ENCODE data around the gene TRIM44. TPM values are rescaled to one million over a fixed set of nuclear protein-coding genes. Genes with fewer than 3 reads are reported as not detected.
"Not testable (repeated sequence)": the region's sequence is repeated elsewhere in the genome, so short reads cannot be mapped to it uniquely, and the experiment has no call there.

The TRIM44 gene
- polyA plus RNA-seq, 3 donors: 88.7 to 95.1 (median 88.8) TPM

DNA sequence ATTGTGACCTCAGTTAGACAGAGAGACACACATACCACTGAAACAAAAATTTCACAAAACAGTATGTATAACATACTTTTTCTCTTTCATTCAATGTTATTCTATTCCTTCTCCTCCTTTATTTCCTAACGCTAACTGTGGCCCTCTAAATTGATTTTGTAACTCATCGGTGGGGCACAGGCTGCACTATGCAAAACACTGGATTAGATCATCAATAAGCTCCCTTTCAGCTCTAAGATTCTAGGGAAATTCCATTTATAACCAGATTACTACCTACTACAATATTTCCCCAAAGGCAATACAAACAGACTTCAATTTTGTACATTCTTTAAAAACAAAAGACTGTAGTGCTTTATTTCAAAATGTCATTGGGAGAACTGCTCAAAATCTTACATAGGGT is 38.3 kb upstream of the TRIM44 start:
- DNase-seq (ENCODE audit: extremely low read depth in 1 of 11, low read depth in 9 of 11, low spot score in 4 of 11): no peak

DNA sequence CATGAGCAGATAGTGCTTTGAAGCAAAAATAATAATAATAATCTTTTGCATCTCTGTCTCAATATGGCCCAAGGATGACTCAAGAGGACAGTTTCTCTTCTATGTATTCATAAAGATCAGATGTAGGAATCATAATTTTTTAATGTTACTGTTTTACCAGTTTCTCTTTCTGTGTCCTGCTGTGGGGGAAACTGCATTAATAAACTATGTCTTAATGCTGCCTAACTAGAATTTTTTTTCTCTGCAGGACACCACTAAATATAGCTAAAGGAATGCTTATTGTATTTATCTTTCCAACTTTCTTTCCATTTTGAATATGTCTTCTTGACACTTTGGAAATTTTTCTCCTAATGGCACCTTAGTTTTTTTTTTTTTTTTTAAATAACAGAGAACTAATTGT is 37.8 kb upstream of the TRIM44 start:
- no peak for DNase-seq (ENCODE audit: extremely low read depth in 1 of 11, low read depth in 9 of 11, low spot score in 4 of 11)

DNA sequence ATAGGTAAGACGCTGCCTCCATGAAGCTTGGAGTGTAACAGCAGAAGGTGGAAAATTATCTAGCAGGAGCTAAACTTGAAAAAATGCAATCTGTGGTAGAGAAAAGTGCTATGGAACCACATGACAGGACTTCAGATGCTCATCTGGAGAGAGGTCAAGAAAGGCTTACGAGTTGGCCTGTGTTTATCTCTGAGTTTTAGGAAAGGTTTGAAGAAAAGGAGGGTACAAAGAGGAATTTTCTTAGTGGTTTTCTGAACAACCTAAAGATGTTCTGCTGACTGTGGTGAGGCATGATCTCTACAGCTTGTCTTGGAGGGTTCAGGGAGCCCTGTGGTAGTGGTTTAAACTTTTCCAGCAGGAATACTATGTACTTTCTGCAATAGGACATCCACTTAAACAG is 36.1 kb upstream of the TRIM44 start:
- DNase-seq (ENCODE audit: extremely low read depth in 1 of 11, low read depth in 9 of 11, low spot score in 4 of 11): no peak

DNA sequence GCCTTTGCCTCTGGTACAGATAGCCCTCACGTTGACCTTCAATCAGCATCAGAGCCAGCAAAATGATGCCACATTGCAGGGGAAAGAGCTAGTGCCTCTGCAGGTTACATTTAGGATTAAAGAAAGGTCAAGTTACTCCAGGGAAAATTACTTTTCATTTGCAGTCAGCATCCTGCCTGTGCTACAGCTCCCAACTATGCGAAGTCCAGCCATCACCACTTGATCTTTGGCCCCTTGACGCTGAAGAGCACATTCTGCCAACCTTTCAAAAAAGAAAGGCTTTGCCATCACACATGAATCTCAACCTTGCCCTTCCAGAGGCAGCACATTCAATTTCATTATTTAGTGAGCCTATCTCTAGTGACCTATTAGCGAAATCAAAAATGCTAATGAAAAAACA is 33.1 kb upstream of the TRIM44 start:
- DNase-seq (ENCODE audit: extremely low read depth in 1 of 11, low read depth in 9 of 11, low spot score in 4 of 11): no peak

DNA sequence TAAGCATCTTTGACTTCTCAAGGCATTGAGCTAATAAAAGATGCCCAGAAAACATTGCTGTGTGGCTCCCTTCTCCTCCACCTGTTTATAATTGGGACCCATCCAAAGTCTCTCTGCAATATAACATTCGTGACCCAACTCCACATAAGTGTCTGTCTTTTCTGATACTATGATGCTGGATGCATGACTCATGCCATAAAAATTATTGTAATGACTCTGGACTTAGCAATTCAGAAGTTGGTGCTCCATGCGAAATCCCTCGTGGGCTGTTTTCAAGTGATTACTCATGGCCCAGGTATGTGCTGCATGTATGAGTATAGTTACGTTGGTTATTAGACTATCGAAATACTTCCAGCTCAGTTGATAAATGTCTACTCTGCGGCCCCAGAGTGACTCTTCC is 32.7 kb upstream of the TRIM44 start:
- DNase-seq (ENCODE audit: extremely low read depth in 1 of 11, low read depth in 9 of 11, low spot score in 4 of 11): no peak

DNA sequence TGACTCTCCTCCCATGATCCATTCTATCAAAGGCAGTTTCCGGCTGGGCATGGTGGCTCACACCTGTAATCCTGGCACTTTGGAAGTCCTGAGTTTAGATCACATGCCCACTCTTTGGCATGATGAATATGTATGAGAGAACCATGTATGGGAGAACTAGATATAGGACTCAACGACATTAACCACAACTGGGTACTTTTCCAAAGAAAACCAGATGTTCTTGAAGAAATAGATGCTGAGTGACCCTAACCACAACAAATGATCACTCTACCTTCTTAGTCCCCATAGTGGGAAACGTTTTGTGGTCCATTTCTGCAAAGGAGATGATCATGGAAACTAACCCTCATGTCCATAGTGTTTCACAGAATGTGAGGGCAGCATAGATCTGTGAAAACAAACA is 30.7 kb upstream of the TRIM44 start:
- DNase-seq (ENCODE audit: extremely low read depth in 1 of 11, low read depth in 9 of 11, low spot score in 4 of 11): no peak

DNA sequence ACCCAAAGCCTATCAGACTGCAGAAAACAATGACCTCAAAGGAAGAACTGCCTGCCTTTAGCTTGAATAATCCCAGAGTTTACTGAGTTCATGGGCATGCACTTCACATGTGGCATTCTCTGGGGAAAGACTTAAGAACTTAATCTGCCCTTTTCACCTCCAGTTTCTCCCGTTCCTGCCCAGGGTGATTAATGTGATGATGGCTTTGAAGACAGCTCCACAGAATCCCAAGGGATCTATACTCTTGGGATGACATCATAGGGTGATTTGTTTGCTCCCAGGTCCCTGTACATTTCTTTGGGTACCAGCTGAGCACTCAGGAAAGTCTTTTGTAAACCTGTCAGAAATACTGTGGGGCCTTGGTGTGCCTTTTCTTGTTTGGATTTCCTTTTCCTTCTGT is 30.3 kb upstream of the TRIM44 start:
- DNase-seq (ENCODE audit: extremely low read depth in 1 of 11, low read depth in 9 of 11, low spot score in 4 of 11): no peak

DNA sequence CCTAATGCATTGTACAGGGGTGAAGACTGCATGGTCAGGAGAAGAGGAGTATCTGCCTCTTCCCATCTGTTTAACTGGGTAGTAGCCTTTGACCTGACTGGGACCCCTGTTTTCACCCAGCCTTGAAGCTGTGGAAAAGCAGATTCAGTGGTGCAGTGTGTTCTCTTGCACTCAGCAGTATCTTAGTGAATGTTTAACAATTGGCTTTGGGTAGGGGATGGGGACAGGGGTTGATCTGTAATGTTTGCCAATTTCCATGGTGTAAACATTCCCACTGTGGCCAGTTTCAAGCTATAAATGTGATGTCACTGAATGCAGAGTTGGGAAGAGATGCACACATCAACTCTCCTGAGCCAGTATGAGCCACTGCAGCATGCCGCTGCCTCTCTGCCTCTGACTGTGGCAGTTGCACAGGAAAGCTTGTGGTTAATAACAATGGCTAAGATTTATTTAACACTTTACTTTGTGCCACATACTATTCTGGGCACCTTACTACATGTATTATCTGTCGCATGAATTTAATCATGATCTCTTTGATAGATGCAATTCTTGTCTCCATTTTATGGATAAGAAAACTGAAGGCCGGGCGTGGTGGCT is 28.6 kb upstream of the TRIM44 start:
- DNase-seq (ENCODE audit: extremely low read depth in 1 of 11, low read depth in 9 of 11, low spot score in 4 of 11): no peak

DNA sequence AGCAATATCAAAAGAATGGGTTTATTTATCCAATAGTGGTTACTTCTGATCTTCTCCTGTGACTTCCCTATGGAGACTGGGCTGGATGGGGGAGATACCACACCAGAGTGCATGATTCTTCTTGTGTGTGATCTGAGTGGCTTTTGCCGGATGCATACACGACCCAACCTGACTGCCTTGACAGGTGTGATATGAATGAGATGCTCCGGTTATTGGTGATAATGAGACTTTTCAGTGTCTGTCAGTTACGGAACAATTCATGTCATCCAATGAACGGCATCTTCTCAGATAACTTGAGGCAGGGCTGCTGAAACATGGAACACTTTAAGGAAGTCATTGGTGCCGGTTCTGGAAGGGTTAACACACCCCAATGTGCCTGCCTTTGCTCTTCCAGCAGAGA is 26.6 kb upstream of the TRIM44 start:
- DNase-seq (ENCODE audit: extremely low read depth in 1 of 11, low read depth in 9 of 11, low spot score in 4 of 11): no peak

DNA sequence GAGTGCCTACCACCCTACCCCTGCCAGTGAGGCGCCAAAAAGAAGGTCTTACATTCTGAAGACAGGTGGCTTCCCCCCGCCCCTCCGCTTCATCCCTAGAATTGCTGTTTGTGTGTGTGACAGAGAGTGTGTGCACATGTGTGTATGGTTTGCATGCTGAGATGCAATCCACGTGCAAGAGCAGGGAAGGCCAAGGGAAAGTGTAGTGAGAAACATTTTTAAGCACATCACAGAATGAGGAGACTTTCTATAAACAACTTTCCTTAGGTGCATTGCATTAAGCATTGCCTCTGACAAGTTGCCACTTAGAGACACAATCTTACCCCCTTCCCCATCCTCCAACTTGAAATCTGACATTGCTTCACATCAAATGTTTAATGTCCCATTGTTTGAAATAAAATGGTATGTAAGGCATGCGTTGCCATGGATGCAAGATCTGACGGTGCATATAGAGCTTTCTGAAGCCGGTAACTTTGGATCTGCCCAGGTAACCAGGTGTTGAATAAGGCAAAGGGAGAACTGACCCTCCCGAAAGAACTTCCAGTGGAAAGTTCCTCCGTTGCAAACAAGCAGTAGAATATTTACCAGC is 22.9 kb upstream of the TRIM44 start:
- no peak for DNase-seq (ENCODE audit: extremely low read depth in 1 of 11, low read depth in 9 of 11, low spot score in 4 of 11)

DNA sequence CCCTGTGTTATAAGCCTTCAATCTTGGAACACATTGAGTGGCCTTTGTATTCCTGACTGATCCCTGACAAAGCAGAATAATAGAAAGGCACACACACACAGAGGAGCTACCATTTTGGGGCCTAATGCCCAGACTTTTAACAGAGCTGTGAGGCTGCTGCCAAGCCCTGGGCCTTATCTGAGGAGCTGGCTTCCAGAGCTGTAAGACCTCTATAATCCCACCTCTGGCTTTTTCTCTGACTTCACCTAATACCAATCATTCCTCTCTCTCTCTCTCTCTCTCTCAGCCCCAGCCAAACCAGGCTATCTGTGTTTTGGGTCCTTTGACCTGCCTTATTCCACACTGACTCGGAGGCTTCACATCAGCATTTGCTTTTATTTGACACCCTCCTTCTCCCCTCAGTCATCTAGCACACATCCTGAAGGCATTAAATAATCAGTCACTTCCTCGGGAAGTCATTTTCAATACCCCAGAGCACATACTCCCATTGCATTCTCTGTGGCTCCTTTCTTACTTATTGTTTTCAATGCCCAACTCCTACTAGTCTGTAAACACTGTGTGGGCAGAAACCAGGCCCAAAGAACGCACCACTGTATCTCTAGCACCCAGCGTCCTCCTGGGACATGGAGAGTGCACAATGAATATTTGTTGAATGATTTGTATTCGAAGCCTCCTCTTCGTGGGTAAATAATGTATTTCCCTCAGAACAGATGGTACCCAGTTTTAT is 21.2 kb upstream of the TRIM44 start:
- no peak for DNase-seq (ENCODE audit: extremely low read depth in 1 of 11, low read depth in 9 of 11, low spot score in 4 of 11)

DNA sequence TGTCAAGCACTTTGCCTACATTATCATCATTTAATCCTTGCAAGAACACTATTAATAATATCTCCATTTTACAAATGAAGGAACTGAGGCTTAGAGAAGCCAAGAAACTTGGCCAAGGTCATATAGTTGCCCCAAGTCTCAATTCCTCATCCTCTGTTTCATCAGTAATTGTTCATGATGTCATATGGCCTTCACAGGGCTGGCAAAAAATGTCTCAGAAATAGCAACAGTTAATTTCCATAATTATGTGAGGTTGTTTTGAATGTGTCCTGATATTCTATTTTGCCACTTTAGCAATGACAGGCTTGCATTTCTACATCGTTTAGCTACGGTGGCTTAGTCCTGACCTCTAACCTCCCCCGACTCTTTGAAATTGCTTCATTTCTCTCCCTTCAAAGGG is 20.6 kb upstream of the TRIM44 start:
- DNase-seq (ENCODE audit: extremely low read depth in 1 of 11, low read depth in 9 of 11, low spot score in 4 of 11): no peak

DNA sequence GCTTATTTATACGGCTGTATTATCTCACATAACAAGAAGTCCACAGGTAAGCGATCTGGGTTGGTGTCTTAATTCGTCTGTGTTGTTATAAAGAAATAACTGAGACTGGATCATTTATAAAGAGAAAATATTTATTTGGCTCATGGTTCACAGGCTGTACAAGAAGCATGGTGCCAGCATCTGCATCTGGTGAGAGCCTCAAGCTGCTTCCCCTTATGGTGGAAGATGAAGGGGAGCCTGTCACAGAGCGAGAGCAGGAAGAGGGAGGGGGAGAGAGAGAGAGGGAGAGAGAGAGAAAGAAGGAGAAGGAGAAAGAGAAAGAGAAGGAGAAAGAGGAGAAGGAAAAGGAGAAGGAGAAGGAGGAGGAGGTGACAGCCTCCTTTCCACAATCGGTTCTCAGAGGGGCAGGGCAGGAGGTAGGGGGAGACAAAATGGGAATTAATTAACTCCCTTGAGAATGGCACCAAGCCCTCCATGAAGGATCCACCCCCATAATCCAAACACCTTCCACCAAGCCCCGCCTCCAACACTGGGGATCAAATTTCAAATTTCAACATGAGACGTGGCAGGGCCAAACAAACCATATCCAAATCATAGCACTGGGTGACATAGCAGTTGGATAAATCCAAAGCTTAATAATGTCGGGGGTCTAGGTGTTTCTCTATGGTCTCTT is 15.0 kb upstream of the TRIM44 start:
- DNase-seq (ENCODE audit: extremely low read depth in 1 of 11, low read depth in 9 of 11, low spot score in 4 of 11): no peak

DNA sequence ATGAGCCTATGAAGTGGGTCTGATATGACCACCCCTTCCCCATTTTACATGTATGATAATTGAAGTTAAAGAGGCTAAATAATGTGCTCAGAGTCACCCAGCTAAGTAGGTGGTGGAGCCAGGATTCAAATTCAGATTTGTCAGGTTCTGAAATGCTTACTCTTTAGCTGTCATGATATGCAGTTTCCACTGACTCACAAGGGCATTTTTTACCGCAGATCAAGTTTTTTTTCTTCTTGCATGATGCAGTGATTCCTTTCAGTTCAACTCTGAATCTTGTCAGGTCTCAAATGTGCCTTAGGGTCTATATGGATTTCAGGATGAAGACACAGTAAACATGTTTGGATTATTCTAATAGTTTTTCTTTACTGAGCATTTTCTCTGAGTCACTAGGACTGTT is 12.6 kb upstream of the TRIM44 start:
- DNase-seq (ENCODE audit: extremely low read depth in 1 of 11, low read depth in 9 of 11, low spot score in 4 of 11): no peak

DNA sequence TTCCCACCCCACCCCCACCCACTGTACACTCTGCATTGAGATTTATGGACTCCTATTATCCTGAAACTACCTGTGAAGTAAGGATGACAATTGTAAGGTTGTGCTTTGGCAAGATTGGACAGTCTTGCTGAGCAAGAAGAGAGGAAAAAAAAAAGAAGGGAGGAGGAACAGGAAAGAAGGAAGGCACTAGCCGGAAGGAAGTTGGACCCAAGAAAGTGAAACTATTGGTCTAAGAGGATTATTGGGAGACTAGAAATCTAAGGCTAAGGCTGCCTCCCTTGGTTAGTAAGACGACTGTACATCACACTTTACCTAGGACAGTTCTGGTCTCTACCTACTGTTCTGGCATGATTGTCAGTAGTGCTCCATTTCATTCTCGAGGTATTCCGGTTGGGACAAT is 12.1 kb upstream of the TRIM44 start:
- no peak for DNase-seq (ENCODE audit: extremely low read depth in 1 of 11, low read depth in 9 of 11, low spot score in 4 of 11)

DNA sequence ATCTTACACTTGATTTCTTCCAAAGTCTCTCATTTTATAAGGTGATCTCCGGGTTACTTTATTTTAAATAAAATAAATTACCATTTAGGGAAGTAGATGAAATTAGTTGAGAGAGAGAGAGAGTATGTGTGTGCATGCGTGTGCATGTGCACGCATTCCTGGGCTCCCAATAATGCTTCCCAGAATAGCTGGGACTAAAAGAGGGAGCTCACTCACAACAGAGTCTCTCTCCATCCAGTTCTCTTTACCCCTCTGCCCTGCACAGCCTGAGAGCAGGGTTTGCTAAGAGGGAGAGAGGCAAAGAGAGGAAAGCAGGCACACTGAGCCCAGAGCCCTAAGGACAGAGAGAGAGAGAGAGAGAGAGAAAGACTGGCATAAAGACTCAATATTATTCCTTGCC is 11.3 kb upstream of the TRIM44 start:
- DNase-seq (ENCODE audit: extremely low read depth in 1 of 11, low read depth in 9 of 11, low spot score in 4 of 11): no peak

DNA sequence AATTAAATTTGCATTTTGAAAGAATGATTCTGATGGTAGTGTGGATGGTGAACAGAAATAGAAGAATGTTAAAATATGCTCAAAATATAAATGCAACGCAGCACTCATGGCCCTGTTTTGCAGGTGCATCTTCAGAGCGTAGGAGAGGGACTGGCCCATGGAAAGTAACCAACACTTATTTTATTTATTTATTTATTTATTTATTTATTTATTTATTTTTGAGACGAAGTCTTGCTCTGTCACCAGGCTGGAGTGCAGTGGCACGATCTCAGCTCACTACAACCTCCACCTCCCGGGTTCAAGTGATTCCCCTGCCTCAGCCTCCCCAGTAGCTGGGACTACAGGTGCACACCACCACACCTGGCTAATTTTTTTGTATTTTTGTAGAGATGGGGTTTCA is 9.8 kb upstream of the TRIM44 start:
- DNase-seq (ENCODE audit: extremely low read depth in 1 of 11, low read depth in 9 of 11, low spot score in 4 of 11): not testable (repeated sequence)

DNA sequence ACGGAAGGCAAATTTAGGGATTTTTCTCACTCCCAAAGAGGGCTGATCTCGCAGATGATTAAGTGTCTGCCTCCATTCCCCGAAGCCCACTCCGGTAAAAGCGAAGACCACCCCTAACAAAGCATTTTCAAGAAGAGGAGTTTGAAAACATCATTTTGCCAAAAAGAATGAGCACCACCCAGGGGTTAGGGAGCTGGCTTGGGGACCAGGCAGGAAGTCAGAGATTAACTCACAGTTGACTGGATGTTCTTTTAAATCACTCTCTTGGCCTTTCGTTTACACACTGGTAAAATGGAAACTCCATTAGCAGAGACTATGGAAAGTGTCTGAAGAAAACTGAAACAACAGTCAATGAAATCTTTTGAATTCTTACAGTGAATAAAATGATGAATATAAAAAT is 7.9 kb upstream of the TRIM44 start:
- no peak for DNase-seq (ENCODE audit: extremely low read depth in 1 of 11, low read depth in 9 of 11, low spot score in 4 of 11)

DNA sequence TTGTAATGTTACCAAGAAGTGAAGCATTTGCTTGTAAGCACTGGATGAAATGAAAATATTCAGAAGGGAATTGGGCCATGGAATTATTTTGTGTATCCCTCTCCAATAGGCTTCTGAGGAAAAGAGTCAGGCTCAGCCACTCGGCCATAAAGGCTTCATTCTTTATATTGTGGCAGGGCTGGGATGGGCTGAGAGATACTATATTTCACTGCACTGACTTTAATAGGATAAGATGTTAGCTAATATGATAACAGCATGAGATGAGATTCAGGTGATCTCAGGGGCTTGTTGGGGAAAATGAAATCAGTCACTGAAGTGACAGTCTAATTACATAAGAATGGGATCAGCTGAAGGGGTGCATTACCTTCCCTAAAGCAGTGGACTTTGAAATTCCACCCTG is 7.3 kb upstream of the TRIM44 start:
- no peak for DNase-seq (ENCODE audit: extremely low read depth in 1 of 11, low read depth in 9 of 11, low spot score in 4 of 11)

DNA sequence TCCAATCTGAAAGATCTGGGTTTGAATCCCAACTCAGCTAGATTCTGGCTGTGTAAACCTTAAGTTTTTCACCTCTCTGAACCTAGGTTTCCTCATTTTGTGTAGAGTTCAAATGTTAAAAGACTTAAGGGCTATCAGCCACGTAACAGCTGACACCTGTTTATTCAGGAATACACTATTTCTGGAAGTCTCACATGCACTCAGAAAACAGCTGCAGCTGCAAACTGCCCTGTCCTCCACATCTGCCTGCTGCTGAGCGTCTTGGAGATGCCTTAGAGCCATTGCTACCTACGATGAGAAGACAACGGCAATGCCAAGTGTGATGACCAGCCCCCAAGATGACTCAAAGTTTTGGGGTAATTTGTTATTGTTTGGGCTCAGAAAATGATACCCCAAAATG is 6.7 kb upstream of the TRIM44 start:
- DNase-seq (ENCODE audit: extremely low read depth in 1 of 11, low read depth in 9 of 11, low spot score in 4 of 11): no peak

Measured in renal cortex interstitium (tissue), 11 donors.